Measurements from ENCODE around the gene VEGFC. TPM values are rescaled to one million over a fixed set of nuclear protein-coding genes. Genes with fewer than 3 reads are reported as not detected.

The VEGFC gene
- polyA plus RNA-seq, 3 donors from 2014 or later, result not detected

GRCh38 chr4:176790398-176790797 is 2.3 kb downstream of the VEGFC start:
- peaks cover 2 to 5% of the 10 kb centered on the region in 2 donors for H3K4me1 Mint-ChIP-seq

GRCh38 chr4:176789955-176790354 is 2.8 kb downstream of the VEGFC start:
- Mint-ChIP-seq H3K36me3 (peaks cover 0 to 10% (median 0%) of the 10 kb centered on the region in 3 donors), H3K4me1 (peaks cover 2 to 5% of the 10 kb centered on the region in 2 donors), H3K4me3 (no peak overlapping the region), H3K27ac (no peak overlapping the region), H3K9me3 (peaks cover 9 to 30% (median 10%) of the 10 kb centered on the region in 6 donors), H3K27me3 (ENCODE audit: low read depth in 3 of 3) (peaks cover 7 to 10% (median 10%) of the 10 kb centered on the region in 3 donors)
- DNase-seq, result no peak

More at GRCh38 chr4:176790398-176790797, 2.3 kb downstream of the VEGFC start:
- no peak overlapping the region for H3K27ac Mint-ChIP-seq
- H3K27me3 Mint-ChIP-seq (ENCODE audit: low read depth in 3 of 3), result peaks cover 7 to 10% (median 10%) of the 10 kb centered on the region in 3 donors
- peaks cover 0 to 10% (median 0%) of the 10 kb centered on the region in 3 donors for H3K36me3 Mint-ChIP-seq
- H3K9me3 Mint-ChIP-seq, result peaks cover 9 to 34% (median 10%) of the 10 kb centered on the region in 6 donors
- no peak for DNase-seq
- no peak overlapping the region for H3K4me3 Mint-ChIP-seq

GRCh38 chr4:176788971-176789370 is 3.8 kb downstream of the VEGFC start:
- no peak overlapping the region for H3K27ac Mint-ChIP-seq
- no peak for DNase-seq
- peaks cover 0 to 6% (median 0%) of the 10 kb centered on the region in 3 donors for H3K36me3 Mint-ChIP-seq

GRCh38 chr4:176788248-176788647 is 4.5 kb downstream of the VEGFC start:
- Mint-ChIP-seq H3K27ac (no peak overlapping the region), H3K9me3 (peaks cover 2 to 15% (median 6%) of the 10 kb centered on the region in 6 donors), H3K4me3 (no peak overlapping the region), H3K36me3 (peaks cover 0 to 2% (median 0%) of the 10 kb centered on the region in 3 donors), H3K4me1 (peaks cover 2 to 3% of the 10 kb centered on the region in 2 donors), H3K27me3 (ENCODE audit: low read depth in 3 of 3) (peaks cover under 1 to 5% (median 4%) of the 10 kb centered on the region in 3 donors)
- DNase-seq, result no peak

More at GRCh38 chr4:176788971-176789370, 3.8 kb downstream of the VEGFC start:
- peaks cover 2 to 5% of the 10 kb centered on the region in 2 donors for H3K4me1 Mint-ChIP-seq
- no peak overlapping the region for H3K4me3 Mint-ChIP-seq
- H3K27me3 Mint-ChIP-seq (ENCODE audit: low read depth in 3 of 3), result peaks cover 8% of the 10 kb centered on the region in 3 donors
- H3K9me3 Mint-ChIP-seq, result peaks cover 5 to 22% (median 10%) of the 10 kb centered on the region in 6 donors

GRCh38 chr4:176784816-176785215 is 7.9 kb downstream of the VEGFC start:
- H3K27me3 Mint-ChIP-seq (ENCODE audit: low read depth in 3 of 3), result peaks cover 0 to 2% (median 0%) of the 10 kb centered on the region in 3 donors
- no peak overlapping the region for H3K27ac Mint-ChIP-seq
- H3K9me3 Mint-ChIP-seq, result peaks cover 0 to 8% (median 3%) of the 10 kb centered on the region in 6 donors
- no peaks in the 10 kb centered on the region for H3K36me3 Mint-ChIP-seq
- no peak for DNase-seq
- no peaks in the 10 kb centered on the region for H3K4me1 Mint-ChIP-seq
- H3K4me3 Mint-ChIP-seq, result no peak overlapping the region

- no peak overlapping the region for H3K4me3 Mint-ChIP-seq
- peaks cover 0 to 2% (median 0%) of the 10 kb centered on the region in 3 donors for H3K27me3 Mint-ChIP-seq (ENCODE audit: low read depth in 3 of 3)
- H3K4me1 Mint-ChIP-seq, result no peaks in the 10 kb centered on the region
- H3K27ac Mint-ChIP-seq, result no peak overlapping the region
- H3K36me3 Mint-ChIP-seq, result no peaks in the 10 kb centered on the region
- H3K9me3 Mint-ChIP-seq, result peaks cover 0 to 8% (median 3%) of the 10 kb centered on the region in 6 donors
- no peak for DNase-seq
These were observed 9.9 kb downstream of the VEGFC start for GRCh38 chr4:176782794-176783193.

GRCh38 chr4:176782191-176782590 is 10.5 kb downstream of the VEGFC start:
- DNase-seq, result no peak
- peaks cover 0 to 2% (median 0%) of the 10 kb centered on the region in 3 donors for H3K27me3 Mint-ChIP-seq (ENCODE audit: low read depth in 3 of 3)
- no peaks in the 10 kb centered on the region for H3K4me1 Mint-ChIP-seq
- no peak overlapping the region for H3K4me3 Mint-ChIP-seq
- H3K9me3 Mint-ChIP-seq, result peaks cover 0 to 8% (median 3%) of the 10 kb centered on the region in 6 donors
- no peaks in the 10 kb centered on the region for H3K36me3 Mint-ChIP-seq
- H3K27ac Mint-ChIP-seq, result no peak overlapping the region

GRCh38 chr4:176781739-176782100 is 11.0 kb downstream of the VEGFC start:
- Mint-ChIP-seq H3K27ac (no peak overlapping the region), H3K27me3 (ENCODE audit: low read depth in 3 of 3) (peaks cover 0 to 2% (median 0%) of the 10 kb centered on the region in 3 donors), H3K4me1 (no peaks in the 10 kb centered on the region), H3K9me3 (peaks cover 0 to 8% (median 3%) of the 10 kb centered on the region in 6 donors), H3K4me3 (no peak overlapping the region), H3K36me3 (no peaks in the 10 kb centered on the region)
- DNase-seq, result no peak

- DNase-seq, result no peak
- Mint-ChIP-seq H3K27me3 (ENCODE audit: low read depth in 3 of 3) (peaks cover 0 to 2% (median 0%) of the 10 kb centered on the region in 3 donors), H3K36me3 (no peaks in the 10 kb centered on the region), H3K4me1 (no peaks in the 10 kb centered on the region), H3K4me3 (no peak overlapping the region), H3K9me3 (peaks cover 0 to 8% (median 4%) of the 10 kb centered on the region in 6 donors), H3K27ac (no peak overlapping the region)
These were observed 11.6 kb downstream of the VEGFC start for GRCh38 chr4:176780995-176781738.

- no peak for DNase-seq
- no peaks in the 10 kb centered on the region for H3K36me3 Mint-ChIP-seq
- no peaks in the 10 kb centered on the region for H3K4me1 Mint-ChIP-seq
- H3K9me3 Mint-ChIP-seq, result peaks cover 0 to 6% (median under 1%) of the 10 kb centered on the region in 6 donors
- no peak overlapping the region for H3K4me3 Mint-ChIP-seq
- H3K27ac Mint-ChIP-seq, result no peak overlapping the region
- peaks cover 0 to 2% (median 0%) of the 10 kb centered on the region in 3 donors for H3K27me3 Mint-ChIP-seq (ENCODE audit: low read depth in 3 of 3)
These were observed 13.3 kb downstream of the VEGFC start for GRCh38 chr4:176779421-176779820.

- Mint-ChIP-seq H3K36me3 (no peaks in the 10 kb centered on the region), H3K27me3 (ENCODE audit: low read depth in 3 of 3) (no peaks in the 10 kb centered on the region), H3K27ac (no peak overlapping the region), H3K4me3 (no peak overlapping the region), H3K4me1 (no peaks in the 10 kb centered on the region), H3K9me3 (peaks cover 0 to 6% (median under 1%) of the 10 kb centered on the region in 6 donors)
- no peak for DNase-seq
These were observed 14.2 kb downstream of the VEGFC start for GRCh38 chr4:176778491-176778890.

- H3K27ac Mint-ChIP-seq, result no peak overlapping the region
- H3K9me3 Mint-ChIP-seq, result peaks cover 0 to 3% (median under 1%) of the 10 kb centered on the region in 6 donors
- no peaks in the 10 kb centered on the region for H3K36me3 Mint-ChIP-seq
- no peak overlapping the region for H3K4me3 Mint-ChIP-seq
- H3K4me1 Mint-ChIP-seq, result no peaks in the 10 kb centered on the region
- DNase-seq, result no peak
- no peaks in the 10 kb centered on the region for H3K27me3 Mint-ChIP-seq (ENCODE audit: low read depth in 3 of 3)
These were observed 14.7 kb downstream of the VEGFC start for GRCh38 chr4:176778063-176778462.

- no peaks in the 10 kb centered on the region for H3K36me3 Mint-ChIP-seq
- H3K27me3 Mint-ChIP-seq (ENCODE audit: low read depth in 3 of 3), result no peaks in the 10 kb centered on the region
- H3K27ac Mint-ChIP-seq, result no peak overlapping the region
- H3K4me3 Mint-ChIP-seq, result no peak overlapping the region
- no peaks in the 10 kb centered on the region for H3K4me1 Mint-ChIP-seq
- DNase-seq, result no peak
- peaks cover 0 to 5% (median under 1%) of the 10 kb centered on the region in 6 donors for H3K9me3 Mint-ChIP-seq
These were observed 17.4 kb downstream of the VEGFC start for GRCh38 chr4:176775338-176775737.

GRCh38 chr4:176774852-176775251 is 17.9 kb downstream of the VEGFC start:
- no peak overlapping the region for H3K4me3 Mint-ChIP-seq
- peaks cover 0 to 5% (median under 1%) of the 10 kb centered on the region in 6 donors for H3K9me3 Mint-ChIP-seq
- H3K4me1 Mint-ChIP-seq, result no peaks in the 10 kb centered on the region
- no peaks in the 10 kb centered on the region for H3K27me3 Mint-ChIP-seq (ENCODE audit: low read depth in 3 of 3)
- no peaks in the 10 kb centered on the region for H3K36me3 Mint-ChIP-seq
- no peak for DNase-seq
- no peak overlapping the region for H3K27ac Mint-ChIP-seq
